Peyer's patch (tissue), 4 donors: ENCODE measurements around the gene FFAR1. TPM values are rescaled to one million over a fixed set of nuclear protein-coding genes. Genes with fewer than 3 reads are reported as not detected.

Source experiments
- DNase-seq, 3 donors: peaks; one replicate each; pipeline ENCODE4 v3.0.0-alpha.2; 2017 to 2019
- H3K27ac ChIP-seq, 4 donors: fragments of 200-600 bp; sonication (generic); one replicate each; pipeline ENCODE4 v1.5.1; 2016 to 2019
- H3K27me3 ChIP-seq, 2 donors: fragments of 200-600 bp; sonication (generic); one replicate each; pipeline ENCODE4 v1.5.1; 2019
- H3K36me3 ChIP-seq, 3 donors: fragments of 200-600 bp; sonication (generic); one replicate each; pipeline ENCODE4 v1.5.1; 2016 to 2019
- H3K4me1 ChIP-seq, 4 donors: fragments of 200-600 bp; sonication (generic); one replicate each; pipeline ENCODE4 v1.5.1; 2016 to 2019
- H3K4me3 ChIP-seq, 4 donors: fragments of 200-600 bp; sonication (generic); 1 replicate in 3 of 4; 2 replicates in 1 of 4; pipeline ENCODE4 v1.5.1; 2016 to 2019; ENCODE audit warnings: mild to moderate bottlenecking in 1 of 4
- H3K9me3 ChIP-seq, 4 donors: fragments of 200-600 bp; sonication (generic); one replicate each; pipeline ENCODE4 v1.5.1; 2016 to 2019; ENCODE audit warnings: mild to moderate bottlenecking in 1 of 4
- POLR2A ChIP-seq, 2 donors: fragments of 450-650 bp; IDR thresholded peaks; one replicate each; pipeline ENCODE4 v1.5.1; 2017; ENCODE audit warnings: antibody characterized with exemption in 2 of 2, mild to moderate bottlenecking in 2 of 2, moderate library complexity in 2 of 2
- total RNA-seq, 4 donors: library from RNA; depleted of rRNA; stranded (reverse); fragments of >200 nt; gene quantifications; one replicate each; pipeline ENCODE4 v1.1.0, GENCODE V29; 2016
- TF ChIP-seq, protein P1 (sequence below), 6 experiments: fragments of 450-650 bp in 4 of 6; fragments of 200-600 bp in 2 of 6; sonication (generic) in 1 of 6; IDR thresholded peaks; one replicate each; pipeline ENCODE4 v1.5.1; 2017 to 2019; ENCODE audit warnings: antibody characterized with exemption in 6 of 6, mild to moderate bottlenecking in 3 of 6, moderate library complexity in 1 of 6

Gene FFAR1
- total RNA-seq, 4 donors from 2014 or later: 0.66 to 1.6 TPM; not detected in 2

DNA sequence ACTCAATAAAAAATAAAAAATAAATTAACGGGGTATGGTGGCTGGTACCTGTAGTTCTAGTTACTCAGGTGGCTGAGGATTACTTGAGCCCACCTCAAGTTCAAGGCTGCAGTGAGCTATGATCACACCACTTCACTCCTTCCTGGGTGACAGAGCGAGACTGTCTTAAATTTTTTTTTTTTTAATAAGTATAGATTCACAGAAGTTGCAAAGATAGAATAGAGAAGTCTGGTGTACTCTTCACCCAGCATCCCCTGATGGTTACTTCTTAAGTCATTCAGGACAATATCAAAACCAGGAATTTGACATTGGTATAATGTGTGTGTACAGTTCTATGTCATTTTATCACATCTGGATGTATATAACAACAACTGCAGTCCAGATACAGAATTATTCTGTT, 26.4 kb upstream of the FFAR1 start:
- Histone ChIP-seq H3K27me3 (no peaks in the 10 kb centered on the region), H3K4me1 (peaks cover 0 to 22% (median 4%) of the 10 kb centered on the region in 4 donors), H3K4me3 (no peak overlapping the region), H3K36me3 (no peaks in the 10 kb centered on the region), H3K9me3 (no peaks in the 10 kb centered on the region), H3K27ac (peak overlapping the region in 1 of 4 donors; percentile 63)
- no peak for DNase-seq
- TF ChIP-seq, protein P1, sequence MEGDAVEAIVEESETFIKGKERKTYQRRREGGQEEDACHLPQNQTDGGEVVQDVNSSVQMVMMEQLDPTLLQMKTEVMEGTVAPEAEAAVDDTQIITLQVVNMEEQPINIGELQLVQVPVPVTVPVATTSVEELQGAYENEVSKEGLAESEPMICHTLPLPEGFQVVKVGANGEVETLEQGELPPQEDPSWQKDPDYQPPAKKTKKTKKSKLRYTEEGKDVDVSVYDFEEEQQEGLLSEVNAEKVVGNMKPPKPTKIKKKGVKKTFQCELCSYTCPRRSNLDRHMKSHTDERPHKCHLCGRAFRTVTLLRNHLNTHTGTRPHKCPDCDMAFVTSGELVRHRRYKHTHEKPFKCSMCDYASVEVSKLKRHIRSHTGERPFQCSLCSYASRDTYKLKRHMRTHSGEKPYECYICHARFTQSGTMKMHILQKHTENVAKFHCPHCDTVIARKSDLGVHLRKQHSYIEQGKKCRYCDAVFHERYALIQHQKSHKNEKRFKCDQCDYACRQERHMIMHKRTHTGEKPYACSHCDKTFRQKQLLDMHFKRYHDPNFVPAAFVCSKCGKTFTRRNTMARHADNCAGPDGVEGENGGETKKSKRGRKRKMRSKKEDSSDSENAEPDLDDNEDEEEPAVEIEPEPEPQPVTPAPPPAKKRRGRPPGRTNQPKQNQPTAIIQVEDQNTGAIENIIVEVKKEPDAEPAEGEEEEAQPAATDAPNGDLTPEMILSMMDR (IDR thresholded peaks at IDR 0.05): no peak
- no peak for TF ChIP-seq POLR2A (IDR thresholded peaks at IDR 0.05)

DNA sequence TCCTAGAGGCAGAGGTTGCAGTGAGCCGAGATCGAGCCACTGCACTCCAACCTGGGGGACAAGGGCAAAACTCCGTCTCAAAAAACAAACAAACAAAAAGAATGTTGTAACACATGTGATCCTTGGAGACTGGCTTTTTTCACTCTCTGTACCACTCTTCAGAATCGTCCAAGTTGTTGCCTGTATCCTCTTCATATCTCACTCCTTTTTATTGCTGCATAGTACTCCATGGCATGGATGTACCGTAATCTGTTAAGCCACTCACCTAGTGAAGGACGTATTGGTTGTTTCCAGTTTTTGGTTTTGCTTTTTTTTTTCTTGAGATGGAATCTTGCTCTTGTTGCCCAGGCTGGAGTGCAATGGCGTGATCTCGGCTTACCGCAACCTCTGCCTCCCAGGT, 25.7 kb upstream of the FFAR1 start:
- Histone ChIP-seq H3K27ac (no peak overlapping the region), H3K27me3 (no peaks in the 10 kb centered on the region), H3K4me3 (no peak overlapping the region), H3K36me3 (no peaks in the 10 kb centered on the region), H3K9me3 (no peaks in the 10 kb centered on the region), H3K4me1 (peaks cover 0 to 22% (median 4%) of the 10 kb centered on the region in 4 donors)
- TF ChIP-seq, protein P1 (IDR thresholded peaks at IDR 0.05): no peak
- no peak for TF ChIP-seq POLR2A (IDR thresholded peaks at IDR 0.05)
- DNase-seq: no peak

DNA sequence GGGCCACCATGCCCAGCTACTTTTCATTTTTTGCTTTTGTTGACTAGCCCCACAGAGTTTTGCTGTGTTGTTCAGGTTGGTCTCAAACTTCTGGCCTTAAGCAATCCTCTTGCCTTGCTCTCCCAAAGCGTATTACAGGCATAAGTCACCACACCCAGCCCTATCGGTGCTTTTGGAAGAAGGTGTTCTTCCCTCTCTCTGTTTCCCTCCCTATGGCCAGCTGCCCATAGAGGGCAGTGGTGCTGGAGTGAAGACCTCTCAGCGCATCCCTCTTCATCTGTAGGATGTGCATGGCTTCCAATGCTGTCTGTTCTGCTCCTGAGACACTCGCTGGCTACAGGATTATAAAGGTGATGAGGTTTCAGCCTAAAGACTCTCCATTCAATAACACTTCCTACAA, 20.1 kb upstream of the FFAR1 start:
- no peak for DNase-seq
- Histone ChIP-seq H3K9me3 (no peaks in the 10 kb centered on the region), H3K27me3 (no peaks in the 10 kb centered on the region), H3K36me3 (no peaks in the 10 kb centered on the region), H3K4me3 (no peak overlapping the region), H3K4me1 (no peaks in the 10 kb centered on the region), H3K27ac (no peak overlapping the region)
- TF ChIP-seq, protein P1 (IDR thresholded peaks at IDR 0.05): peak in 1 of 6 experiments; percentile 7
- TF ChIP-seq POLR2A (IDR thresholded peaks at IDR 0.05): no peak

DNA sequence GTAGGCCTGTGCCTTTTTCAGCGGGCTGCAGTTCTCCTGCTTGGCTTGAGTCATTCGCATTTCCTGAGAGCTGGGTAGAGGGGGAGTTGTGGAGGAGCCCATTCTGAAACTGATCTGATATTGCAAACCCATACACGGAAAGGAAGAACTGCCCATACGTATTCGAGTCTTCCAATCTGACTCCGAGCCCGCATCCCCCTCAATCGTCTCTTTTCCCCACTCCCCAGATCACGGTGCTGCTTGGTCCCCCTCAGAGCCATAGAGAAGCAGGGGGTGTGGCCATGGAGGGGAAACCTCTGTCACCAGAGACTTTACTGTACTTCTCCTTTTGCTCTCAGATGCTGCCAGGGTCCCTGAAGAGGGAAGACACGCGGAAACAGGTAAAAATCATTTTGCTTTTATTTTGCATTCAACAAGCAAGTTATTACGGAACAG, 18.8 kb upstream of the FFAR1 start, which contains the start of gene CD22:
Gene CD22 (plus strand): TSS at position 337 of the 435 bp plus-strand sequence. CDS start 2,854 bp downstream, outside the sequence.
- TF ChIP-seq POLR2A (IDR thresholded peaks at IDR 0.05): no peak
- TF ChIP-seq, protein P1 (IDR thresholded peaks at IDR 0.05): no peak
- peak within 1 kb of the TSS in 3 of 4 donors; percentile 3 to 43 (median 40) for H3K4me3 ChIP-seq
- no peaks in the 10 kb centered on the region for H3K36me3 ChIP-seq
- H3K9me3 ChIP-seq: no peaks in the 10 kb centered on the region
- H3K4me1 ChIP-seq: peaks cover 0 to under 1% (median 0%) of the 10 kb centered on the region in 4 donors
- peak within 1 kb of the TSS in 2 of 4 donors; percentile 64 to 81 for H3K27ac ChIP-seq
- peak in 2 of 3 donors; percentile 77 for DNase-seq
- no peaks in the 10 kb centered on the region for H3K27me3 ChIP-seq

DNA sequence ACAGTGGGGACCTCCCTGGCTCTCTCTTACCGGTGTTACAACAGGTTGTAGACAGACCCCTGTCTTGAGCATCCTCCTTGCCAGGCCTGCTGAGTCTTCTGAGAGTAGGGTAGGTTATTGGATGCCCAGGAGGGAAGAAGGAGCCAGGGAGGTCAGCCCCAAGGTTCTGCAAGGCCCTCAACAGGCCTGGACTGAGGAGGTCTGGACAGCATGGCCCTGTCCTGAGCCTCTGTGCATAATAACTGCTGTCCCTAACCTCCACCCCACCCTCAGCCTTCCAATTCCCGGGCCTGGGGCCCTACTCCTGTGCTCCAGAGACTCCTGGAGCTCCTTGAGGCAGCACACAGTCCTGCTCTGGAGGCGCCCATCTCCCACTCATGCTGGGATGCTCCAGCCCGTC, 18.4 kb upstream of the FFAR1 start:
- H3K27ac ChIP-seq: peak overlapping the region in 2 of 4 donors; percentile 64 to 81
- DNase-seq: no peak
- no peaks in the 10 kb centered on the region for H3K27me3 ChIP-seq
- peaks cover 0 to 5% (median 0%) of the 10 kb centered on the region in 4 donors for H3K4me1 ChIP-seq
- no peak for TF ChIP-seq POLR2A (IDR thresholded peaks at IDR 0.05)
- TF ChIP-seq, protein P1 (IDR thresholded peaks at IDR 0.05): no peak
- H3K4me3 ChIP-seq: peak overlapping the region in 3 of 4 donors; percentile 3 to 43 (median 40)
- H3K9me3 ChIP-seq: no peaks in the 10 kb centered on the region
- no peaks in the 10 kb centered on the region for H3K36me3 ChIP-seq
